T-cell (primary cell): Measurements from ENCODE around the gene SELENOP. TPM values are rescaled to one million over a fixed set of nuclear protein-coding genes. Genes with fewer than 3 reads are reported as not detected.

ENCODE experiments used
- ATAC-seq, 4 experiments: fragments of 200-7000 bp in 3 of 4; fragments of 150-1000 bp in 1 of 4; cut with Tn5 transposase; replicated peaks in 1 of 4; 1 replicate in 3 of 4; 2 replicates in 1 of 4; pipeline ENCODE4 v1.10.0; 2021; ENCODE audit warnings: moderate library complexity in 3 of 4, mild to moderate bottlenecking in 2 of 4, moderate number of reproducible peaks in 1 of 4
- CTCF ChIA-PET, 2 donors: fragments of 300-600 bp; sonication (Branson Sonifier 250); formaldehyde crosslinking; loops; one replicate each; lab custom pipeline; 2022; ENCODE audit warnings: antibody characterized with exemption in 2 of 2; lab: Charles Lee
- POLR2A ChIA-PET, 2 donors: fragments of 300-600 bp; sonication (Branson Sonifier 250); formaldehyde crosslinking; loops; one replicate each; lab custom pipeline; 2022; ENCODE audit warnings: antibody characterized with exemption in 2 of 2; lab: Charles Lee
- DNase-seq, 35 experiments: peaks; one replicate each; pipeline versions ENCODE4 v3.0.0 to v3.0.0-alpha.2; 2013 to 2023
- H3K27ac ChIP-seq: one replicate; pipeline ENCODE4 v1.5.1; 2013; ENCODE audit warnings: low read length
- H3K27me3 ChIP-seq, 2 experiments: replicated peaks in 1 of 2; 1 replicate in 1 of 2; 2 replicates in 1 of 2; pipeline versions ENCODE4 v1.6.1 to v1.7.0; 2013; ENCODE audit warnings: low read length in 1 of 2, mixed read lengths in 1 of 2; ENCODE audit not compliant: control insufficient read depth in 2 of 2, insufficient read depth in 2 of 2; ENCODE audit errors: extremely low read depth in 1 of 2
- H3K36me3 ChIP-seq, 2 donors: 1 replicate in 1 of 2; 2 replicates in 1 of 2; pipeline versions ENCODE4 v1.6.1 to v1.7.0; 2013; ENCODE audit warnings: low read length in 1 of 2; ENCODE audit not compliant: control insufficient read depth in 2 of 2, insufficient read depth in 1 of 2; ENCODE audit errors: extremely low read depth in 1 of 2
- H3K4me1 ChIP-seq, 2 experiments: 1 replicate in 1 of 2; 2 replicates in 1 of 2; pipeline versions ENCODE4 v1.6.1 to v1.7.0; 2013; ENCODE audit warnings: low read length in 2 of 2, mixed read lengths in 1 of 2; ENCODE audit not compliant: insufficient read depth in 2 of 2, control insufficient read depth in 1 of 2; ENCODE audit errors: extremely low read depth in 1 of 2
- H3K4me3 ChIP-seq, 2 donors: 1 replicate in 1 of 2; 2 replicates in 1 of 2; pipeline versions ENCODE4 v1.5.1 to v1.7.0; 2013; ENCODE audit warnings: mild to moderate bottlenecking in 2 of 2, low read length in 1 of 2, moderate library complexity in 1 of 2; ENCODE audit not compliant: control insufficient read depth in 1 of 2; ENCODE audit errors: extremely low read depth in 1 of 2
- H3K9me3 ChIP-seq: 2 replicates; pipeline ENCODE4 v1.7.0; 2013
- H3K27ac Mint-ChIP-seq, 2 donors: one replicate each; pipeline ENCODE4 v1.8.0; 2020 to 2021; ENCODE audit warnings: mild to moderate bottlenecking in 2 of 2, mixed read lengths in 2 of 2
- H3K27me3 Mint-ChIP-seq, 2 donors: one replicate each; pipeline ENCODE4 v1.8.0; 2021 to 2022; ENCODE audit warnings: mixed read lengths in 2 of 2
- H3K36me3 Mint-ChIP-seq: one replicate; pipeline ENCODE4 v1.8.0; 2021; ENCODE audit warnings: mixed read lengths
- H3K4me1 Mint-ChIP-seq, 3 donors: one replicate each; pipeline ENCODE4 v1.8.0; 2020 to 2022; ENCODE audit warnings: mixed read lengths in 3 of 3, mild to moderate bottlenecking in 1 of 3
- H3K4me3 Mint-ChIP-seq, 3 donors: one replicate each; pipeline ENCODE4 v1.8.0; 2020 to 2022; ENCODE audit warnings: mild to moderate bottlenecking in 3 of 3, mixed read lengths in 3 of 3, moderate library complexity in 3 of 3
- H3K9me3 Mint-ChIP-seq, 3 donors: one replicate each; pipeline ENCODE4 v1.8.0; 2020 to 2022; ENCODE audit warnings: mixed read lengths in 3 of 3
- WGBS: methylation state at CpG from one replicate; pipeline ENCODE4 v1.1.5; 2013; ENCODE audit warnings: missing lambda C conversion rate; ENCODE audit not compliant: insufficient coverage; 5-methylcytosine and 5-hydroxymethylcytosine counted together
- total RNA-seq, 35 experiments: library from RNA in 6 of 35; stranded (reverse) in 6 of 35; fragments of 120-200 nt in 1 of 35; gene quantifications; one replicate each; pipeline versions ENCODE4 v1.2.1 to v1.2.4 and lab custom pipeline; 2013 to 2026

The SELENOP gene
- total RNA-seq, 5 donors from 2014 or later (not counting 1 experiment from before 2014, with no cell fraction given): 0.68 to 3.1 (median 2.6) TPM

- no peaks in the 10 kb centered on the region for H3K4me1 ChIP-seq
- H3K36me3 ChIP-seq: no peaks in the 10 kb centered on the region
- 57% methylated on average over 1 of the region's 5 CpGs for WGBS
- ChIA-PET POLR2A (interaction anchor here in 1 of 2 donors (0.5 kb wide), 1 partner anchor 8 kb away, joined by 3 read pairs; no protein-coding TSS in a partner anchor), CTCF (no interaction called here)
- Mint-ChIP-seq H3K27me3 (peaks cover 2% of the 10 kb centered on the region in 2 donors), H3K27ac (no peak overlapping the region), H3K4me3 (no peak overlapping the region), H3K4me1 (no peaks in the 10 kb centered on the region), H3K36me3 (no peaks in the 10 kb centered on the region), H3K9me3 (no peaks in the 10 kb centered on the region)
- no peak overlapping the region for H3K4me3 ChIP-seq
- H3K27me3 ChIP-seq: peaks cover 0 to 2% of the 10 kb centered on the region in 2 experiments
- H3K9me3 ChIP-seq: no peaks in the 10 kb centered on the region
- H3K27ac ChIP-seq: no peak overlapping the region
- no peak for ATAC-seq
- DNase-seq: no peak
Measured at GRCh38 chr5:42840842-42841567, 29.3 kb upstream of the SELENOP start.

- WGBS: 26% methylated on average over 3 of the region's 6 CpGs
- no peak overlapping the region for H3K27ac Mint-ChIP-seq
- no peaks in the 10 kb centered on the region for H3K36me3 ChIP-seq
- no peak overlapping the region for H3K27ac ChIP-seq
- no peaks in the 10 kb centered on the region for H3K4me1 Mint-ChIP-seq
- DNase-seq (no peak), ATAC-seq (no peak)
- no peaks in the 10 kb centered on the region for H3K9me3 ChIP-seq
- peaks cover 0 to 2% of the 10 kb centered on the region in 2 experiments for H3K27me3 ChIP-seq
- H3K27me3 Mint-ChIP-seq: peaks cover 0 to 2% of the 10 kb centered on the region in 2 donors
- CTCF ChIA-PET: no interaction called here
- no peak overlapping the region for H3K4me3 ChIP-seq
- H3K9me3 Mint-ChIP-seq: peaks cover 0 to 3% (median 2%) of the 10 kb centered on the region in 3 donors
- H3K4me3 Mint-ChIP-seq: no peak overlapping the region
- POLR2A ChIA-PET: no interaction called here
- H3K36me3 Mint-ChIP-seq: no peaks in the 10 kb centered on the region
- no peaks in the 10 kb centered on the region for H3K4me1 ChIP-seq
Measured at GRCh38 chr5:42840269-42840668, 28.6 kb upstream of the SELENOP start.

- peaks cover 0 to 2% of the 10 kb centered on the region in 2 experiments for H3K27me3 ChIP-seq
- H3K27ac Mint-ChIP-seq: no peak overlapping the region
- peaks cover 0 to 2% of the 10 kb centered on the region in 2 donors for H3K27me3 Mint-ChIP-seq
- H3K4me3 Mint-ChIP-seq: no peak overlapping the region
- POLR2A ChIA-PET: no interaction called here
- H3K4me3 ChIP-seq: no peak overlapping the region
- WGBS: no CpG with 5 or more reads among the region's 3 CpGs
- H3K4me1 ChIP-seq: no peaks in the 10 kb centered on the region
- H3K9me3 Mint-ChIP-seq: peaks cover 0 to 7% (median 4%) of the 10 kb centered on the region in 3 donors
- no peaks in the 10 kb centered on the region for H3K9me3 ChIP-seq
- CTCF ChIA-PET: no interaction called here
- H3K27ac ChIP-seq: no peak overlapping the region
- ATAC-seq: no peak
- H3K4me1 Mint-ChIP-seq: no peaks in the 10 kb centered on the region
- DNase-seq: no peak
- H3K36me3 Mint-ChIP-seq: no peaks in the 10 kb centered on the region
- no peaks in the 10 kb centered on the region for H3K36me3 ChIP-seq
Measured at GRCh38 chr5:42839196-42839595, 27.5 kb upstream of the SELENOP start.

GRCh38 chr5:42837601-42838000, 25.9 kb upstream of the SELENOP start:
- Mint-ChIP-seq H3K4me3 (no peak overlapping the region), H3K27me3 (peaks cover 0 to 2% of the 10 kb centered on the region in 2 donors), H3K27ac (no peak overlapping the region), H3K9me3 (peaks cover 0 to 7% (median 4%) of the 10 kb centered on the region in 3 donors), H3K4me1 (no peaks in the 10 kb centered on the region), H3K36me3 (no peaks in the 10 kb centered on the region)
- 67% methylated on average over 1 of the region's 3 CpGs for WGBS
- no peak overlapping the region for H3K27ac ChIP-seq
- no peak for DNase-seq
- H3K36me3 ChIP-seq: no peaks in the 10 kb centered on the region
- H3K4me3 ChIP-seq: no peak overlapping the region
- no peaks in the 10 kb centered on the region for H3K9me3 ChIP-seq
- H3K27me3 ChIP-seq: peaks cover 0 to 2% of the 10 kb centered on the region in 2 experiments
- ATAC-seq: no peak
- ChIA-PET CTCF (no interaction called here), POLR2A (no interaction called here)
- H3K4me1 ChIP-seq: no peaks in the 10 kb centered on the region

GRCh38 chr5:42836070-42836769, 24.5 kb upstream of the SELENOP start:
- H3K4me1 ChIP-seq: no peaks in the 10 kb centered on the region
- Mint-ChIP-seq H3K27me3 (peaks cover 5% of the 10 kb centered on the region in 2 donors), H3K4me3 (no peak overlapping the region), H3K9me3 (peaks cover 0 to 7% (median 4%) of the 10 kb centered on the region in 3 donors), H3K27ac (no peak overlapping the region), H3K36me3 (no peaks in the 10 kb centered on the region), H3K4me1 (no peaks in the 10 kb centered on the region)
- H3K27ac ChIP-seq: no peak overlapping the region
- H3K27me3 ChIP-seq: peaks cover 0 to 6% of the 10 kb centered on the region in 2 experiments
- H3K9me3 ChIP-seq: no peaks in the 10 kb centered on the region
- DNase-seq: no peak
- H3K36me3 ChIP-seq: no peaks in the 10 kb centered on the region
- ATAC-seq: no peak
- no peak overlapping the region for H3K4me3 ChIP-seq
- 98% methylated on average over 15 of the region's 25 CpGs for WGBS
- ChIA-PET POLR2A (interaction anchor here in 1 of 2 donors (0.6 to 0.7 kb wide), 2 partner anchors 11 to 808 kb away, joined by 3 read pairs; no protein-coding TSS in a partner anchor), CTCF (no interaction called here)

GRCh38 chr5:42832060-42832459, 20.4 kb upstream of the SELENOP start:
- Histone ChIP-seq H3K27ac (no peak overlapping the region), H3K4me1 (no peaks in the 10 kb centered on the region), H3K36me3 (no peaks in the 10 kb centered on the region), H3K9me3 (no peaks in the 10 kb centered on the region), H3K27me3 (peaks cover 0 to 6% of the 10 kb centered on the region in 2 experiments), H3K4me3 (no peak overlapping the region)
- POLR2A ChIA-PET: no interaction called here
- Mint-ChIP-seq H3K36me3 (no peaks in the 10 kb centered on the region), H3K4me3 (no peak overlapping the region), H3K27me3 (peaks cover 12 to 16% of the 10 kb centered on the region in 2 donors), H3K9me3 (peaks cover 0 to 7% (median 4%) of the 10 kb centered on the region in 3 donors), H3K4me1 (no peaks in the 10 kb centered on the region), H3K27ac (no peak overlapping the region)
- 89% methylated on average over 4 of the region's 5 CpGs for WGBS
- CTCF ChIA-PET: no interaction called here
- DNase-seq: no peak
- no peak for ATAC-seq
